ENCODE measurements around the gene LRGUK. TPM values are rescaled to one million over a fixed set of nuclear protein-coding genes. Genes with fewer than 3 reads are reported as not detected.

The LRGUK gene
- total RNA-seq, 4 donors from 2014 or later: 0.48 to 9.4 (median 3.3) TPM

DNA sequence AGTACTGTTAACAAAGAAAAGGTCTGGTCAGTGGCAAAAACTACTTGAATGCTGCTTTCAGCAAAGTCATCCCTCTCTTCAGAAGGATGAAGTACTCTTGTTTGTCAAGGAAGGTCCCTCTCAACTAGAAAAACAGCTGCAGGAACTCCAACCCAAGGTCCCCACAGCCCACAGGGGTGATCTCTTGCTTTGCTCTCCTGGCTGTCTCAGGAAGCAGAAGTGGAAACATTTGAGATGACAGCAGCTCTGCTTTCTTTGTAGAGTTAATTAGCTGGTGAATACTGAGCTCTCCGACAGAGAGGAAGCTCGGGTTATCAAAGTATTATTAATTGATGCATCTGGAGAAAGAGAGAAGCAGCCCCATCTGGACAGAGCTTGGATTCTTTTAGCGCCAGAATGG is 25.4 kb upstream of the LRGUK start:
- TF ChIP-seq POLR2A (IDR thresholded peaks at IDR 0.05) (no peak), POLR2AphosphoS5 (IDR thresholded peaks at IDR 0.05) (no peak), EP300 (IDR thresholded peaks at IDR 0.05; ENCODE audit: low read depth) (no peak)
- TF ChIP-seq, protein P1, sequence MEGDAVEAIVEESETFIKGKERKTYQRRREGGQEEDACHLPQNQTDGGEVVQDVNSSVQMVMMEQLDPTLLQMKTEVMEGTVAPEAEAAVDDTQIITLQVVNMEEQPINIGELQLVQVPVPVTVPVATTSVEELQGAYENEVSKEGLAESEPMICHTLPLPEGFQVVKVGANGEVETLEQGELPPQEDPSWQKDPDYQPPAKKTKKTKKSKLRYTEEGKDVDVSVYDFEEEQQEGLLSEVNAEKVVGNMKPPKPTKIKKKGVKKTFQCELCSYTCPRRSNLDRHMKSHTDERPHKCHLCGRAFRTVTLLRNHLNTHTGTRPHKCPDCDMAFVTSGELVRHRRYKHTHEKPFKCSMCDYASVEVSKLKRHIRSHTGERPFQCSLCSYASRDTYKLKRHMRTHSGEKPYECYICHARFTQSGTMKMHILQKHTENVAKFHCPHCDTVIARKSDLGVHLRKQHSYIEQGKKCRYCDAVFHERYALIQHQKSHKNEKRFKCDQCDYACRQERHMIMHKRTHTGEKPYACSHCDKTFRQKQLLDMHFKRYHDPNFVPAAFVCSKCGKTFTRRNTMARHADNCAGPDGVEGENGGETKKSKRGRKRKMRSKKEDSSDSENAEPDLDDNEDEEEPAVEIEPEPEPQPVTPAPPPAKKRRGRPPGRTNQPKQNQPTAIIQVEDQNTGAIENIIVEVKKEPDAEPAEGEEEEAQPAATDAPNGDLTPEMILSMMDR (IDR thresholded peaks at IDR 0.05): no peak
- Histone ChIP-seq H3K36me3 (no peaks in the 10 kb centered on the region), H3K4me1 (no peaks in the 10 kb centered on the region), H3K27me3 (no peaks in the 10 kb centered on the region), H3K27ac (no peak overlapping the region), H3K9me3 (no peaks in the 10 kb centered on the region), H3K4me3 (no peak overlapping the region)
- DNase-seq: no peak
- intact Hi-C loops (cut with DNase I; ENCODE audit: low total_unique reads): no loop called here
- in situ Hi-C loops (cut with MboI; ENCODE audit: low pct_ligation_motif_present in 1 of 4, low pct_unique_long_range_greater_than_20kb in 1 of 4, low sequenced_read_pairs in 3 of 4): no loop called here
- 49 to 73% methylated on average over 2 to 3 of the region's 3 CpGs for WGBS, 2 donors (ENCODE audit: low coverage in 1 of 2)

DNA sequence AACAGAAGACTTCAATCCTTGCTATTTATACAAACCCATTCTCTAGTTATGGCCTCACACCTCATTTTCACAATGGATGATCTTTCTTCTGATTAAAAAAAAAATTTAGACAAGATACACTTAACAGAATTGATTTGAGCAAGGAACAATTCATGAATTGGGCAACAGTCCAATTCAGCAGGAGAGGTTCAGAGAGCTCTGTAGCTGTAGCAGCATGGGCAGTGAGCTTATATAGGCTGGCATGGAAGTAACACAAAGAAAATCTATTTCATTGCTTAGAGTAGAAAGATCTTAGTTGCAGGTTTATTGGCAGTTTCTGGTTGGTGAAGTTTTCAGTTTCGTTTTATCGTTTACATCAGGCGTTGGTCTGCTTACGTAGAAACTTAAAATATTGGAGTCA is 23.0 kb upstream of the LRGUK start:
- intact Hi-C loops (cut with DNase I; ENCODE audit: low total_unique reads) (no loop called here), in situ Hi-C loops (cut with MboI; ENCODE audit: low pct_ligation_motif_present in 1 of 4, low pct_unique_long_range_greater_than_20kb in 1 of 4, low sequenced_read_pairs in 3 of 4) (no loop called here)
- no peaks in the 10 kb centered on the region for H3K9me3 ChIP-seq
- no peak overlapping the region for H3K4me3 ChIP-seq
- WGBS, 2 donors (ENCODE audit: low coverage in 1 of 2): 79 to 100% methylated on average over 1 to 4 of the region's 4 CpGs
- H3K4me1 ChIP-seq: no peaks in the 10 kb centered on the region
- DNase-seq: no peak
- no peaks in the 10 kb centered on the region for H3K27me3 ChIP-seq
- H3K27ac ChIP-seq: no peak overlapping the region
- no peaks in the 10 kb centered on the region for H3K36me3 ChIP-seq
- TF ChIP-seq POLR2A (IDR thresholded peaks at IDR 0.05) (no peak), EP300 (IDR thresholded peaks at IDR 0.05; ENCODE audit: low read depth) (no peak), POLR2AphosphoS5 (IDR thresholded peaks at IDR 0.05) (no peak)
- TF ChIP-seq, protein P1 (IDR thresholded peaks at IDR 0.05): no peak

DNA sequence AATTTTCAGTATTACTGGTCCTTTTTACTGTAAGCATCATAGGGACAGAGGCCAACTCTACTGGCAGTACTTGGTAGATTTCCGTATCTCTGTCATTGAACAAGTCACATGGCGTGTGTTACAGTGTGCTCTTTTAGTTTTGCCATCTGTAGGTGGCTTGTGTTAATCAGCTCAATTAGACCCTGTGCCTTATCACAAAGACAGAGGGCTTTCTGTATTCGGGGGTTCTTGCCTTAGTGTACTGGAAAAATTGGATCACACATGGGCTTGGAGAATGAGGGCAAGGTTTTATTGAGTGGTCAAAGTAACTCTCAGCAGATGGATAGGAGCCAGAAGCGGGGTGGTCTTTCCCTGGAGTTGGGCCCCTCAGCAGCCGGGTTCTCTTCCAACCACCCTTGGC is 21.3 kb upstream of the LRGUK start:
- 84% methylated on average over 4 of the region's 5 CpGs; no CpG with 5 or more reads in 1 of the 2 donors for WGBS, 2 donors (ENCODE audit: low coverage in 1 of 2)
- DNase-seq: no peak
- TF ChIP-seq EP300 (IDR thresholded peaks at IDR 0.05; ENCODE audit: low read depth) (no peak), POLR2AphosphoS5 (IDR thresholded peaks at IDR 0.05) (no peak), POLR2A (IDR thresholded peaks at IDR 0.05) (no peak)
- TF ChIP-seq, protein P1 (IDR thresholded peaks at IDR 0.05): no peak
- H3K36me3 ChIP-seq: no peaks in the 10 kb centered on the region
- in situ Hi-C loops (cut with MboI; ENCODE audit: low pct_ligation_motif_present in 1 of 4, low pct_unique_long_range_greater_than_20kb in 1 of 4, low sequenced_read_pairs in 3 of 4) (no loop called here), intact Hi-C loops (cut with DNase I; ENCODE audit: low total_unique reads) (no loop called here)
- no peak overlapping the region for H3K4me3 ChIP-seq
- H3K4me1 ChIP-seq: no peaks in the 10 kb centered on the region
- H3K27me3 ChIP-seq: no peaks in the 10 kb centered on the region
- H3K9me3 ChIP-seq: no peaks in the 10 kb centered on the region
- no peak overlapping the region for H3K27ac ChIP-seq

DNA sequence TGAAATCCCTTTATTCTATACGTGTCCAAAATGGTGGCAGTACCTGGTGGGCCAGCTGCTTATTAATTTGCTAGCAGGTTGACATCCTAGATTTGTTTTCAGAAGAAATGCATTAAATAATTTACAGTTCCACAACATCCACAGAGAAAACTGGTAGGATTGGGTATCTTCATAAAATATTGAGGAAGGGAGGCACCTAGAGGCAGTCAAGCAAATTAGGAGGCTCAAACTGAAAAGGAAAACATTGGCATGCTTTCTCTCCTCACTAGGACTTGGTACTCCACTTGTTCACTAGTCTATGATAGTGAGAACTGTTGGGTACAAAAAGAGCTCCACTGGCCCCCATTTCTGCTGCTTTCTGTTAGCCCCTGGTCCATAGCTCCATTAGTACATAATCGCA is 18.3 kb upstream of the LRGUK start:
- WGBS, 2 donors (ENCODE audit: low coverage in 1 of 2): 97% methylated on average over 2 of the region's 2 CpGs; no CpG with 5 or more reads in 1 of the 2 donors
- intact Hi-C loops (cut with DNase I; ENCODE audit: low total_unique reads) (no loop called here), in situ Hi-C loops (cut with MboI; ENCODE audit: low pct_ligation_motif_present in 1 of 4, low pct_unique_long_range_greater_than_20kb in 1 of 4, low sequenced_read_pairs in 3 of 4) (no loop called here)
- Histone ChIP-seq H3K4me3 (no peak overlapping the region), H3K36me3 (no peaks in the 10 kb centered on the region), H3K9me3 (no peaks in the 10 kb centered on the region), H3K4me1 (no peaks in the 10 kb centered on the region), H3K27me3 (no peaks in the 10 kb centered on the region), H3K27ac (no peak overlapping the region)
- TF ChIP-seq POLR2AphosphoS5 (IDR thresholded peaks at IDR 0.05) (no peak), POLR2A (IDR thresholded peaks at IDR 0.05) (no peak), EP300 (IDR thresholded peaks at IDR 0.05; ENCODE audit: low read depth) (no peak)
- TF ChIP-seq, protein P1 (IDR thresholded peaks at IDR 0.05): no peak
- DNase-seq: no peak

Measured in transverse colon (tissue), 4 donors.